PC-3 (cell line): Measurements from ENCODE around the gene POR. TPM values are rescaled to one million over a fixed set of nuclear protein-coding genes. Genes with fewer than 3 reads are reported as not detected.

ENCODE experiments used
- ATAC-seq: fragments of 200-7000 bp; cut with Tn5 transposase; 2 replicates; pipeline ENCODE4 v1.9.1; 2020; ENCODE audit warnings: mild to moderate bottlenecking, moderate library complexity
- BruUV-seq: library from RNA; stranded (reverse); fragments of 400-500 nt; replicated peaks from 2 replicates; lab custom pipeline; 2021; lab: Mats Ljungman, UMichigan
- CTCF ChIA-PET: fragments of 300-600 bp; sonication (Branson Sonifier 250); formaldehyde crosslinking; loops from one replicate; lab custom pipeline; 2022; ENCODE audit warnings: antibody characterized with exemption; lab: Charles Lee
- POLR2A ChIA-PET: fragments of 300-600 bp; sonication (Branson Sonifier 250); formaldehyde crosslinking; loops from one replicate; lab custom pipeline; 2022; ENCODE audit warnings: antibody characterized with exemption; ENCODE audit not compliant: unreplicated experiment; lab: Charles Lee
- DNase-seq: peaks from one replicate; pipeline ENCODE4 v3.0.0-alpha.2; 2015
- H2AFZ ChIP-seq: fragments of 300-600 bp; sonication (generic); 2 replicates; pipeline ENCODE4 v1.6.0; 2016; ENCODE audit warnings: antibody characterized with exemption, low read length
- H3F3A ChIP-seq: fragments of 300-600 bp; sonication (generic); one replicate; pipeline ENCODE4 v1.6.0; 2017; ENCODE audit warnings: antibody characterized with exemption, low read length, control low read depth, mild to moderate bottlenecking; ENCODE audit not compliant: unreplicated experiment
- H3K27ac ChIP-seq: fragments of 300-600 bp; sonication (generic); 2 replicates; pipeline ENCODE4 v1.5.1; 2016; ENCODE audit warnings: mild to moderate bottlenecking, low read length
- H3K27me3 ChIP-seq: fragments of 300-600 bp; sonication (generic); 2 replicates; pipeline ENCODE4 v1.6.1; 2016; ENCODE audit warnings: low read length, mixed read lengths
- H3K36me3 ChIP-seq: fragments of 300-600 bp; sonication (generic); 2 replicates; pipeline ENCODE4 v1.6.1; 2016; ENCODE audit warnings: low read depth, mixed run types, low read length, mixed read lengths
- H3K4me1 ChIP-seq: fragments of 300-600 bp; sonication (generic); 2 replicates; pipeline ENCODE4 v1.5.1; 2016; ENCODE audit warnings: low read length; ENCODE audit not compliant: insufficient read depth
- H3K4me2 ChIP-seq: fragments of 300-600 bp; sonication (generic); 2 replicates; pipeline ENCODE4 v1.6.0; 2016; ENCODE audit warnings: low read length
- H3K4me3 ChIP-seq: fragments of 300-600 bp; sonication (generic); 2 replicates; pipeline ENCODE4 v1.5.1; 2016; ENCODE audit warnings: mild to moderate bottlenecking, low read length, mixed read lengths
- H3K79me2 ChIP-seq: fragments of 300-600 bp; sonication (generic); 2 replicates; pipeline ENCODE4 v1.6.1; 2017; ENCODE audit warnings: low read length, mixed read lengths
- H3K9ac ChIP-seq: fragments of 300-600 bp; sonication (generic); 2 replicates; pipeline ENCODE4 v1.6.0; 2016; ENCODE audit warnings: mild to moderate bottlenecking, low read length
- H3K9me2 ChIP-seq: fragments of 300-600 bp; sonication (generic); replicated peaks from 2 replicates; pipeline ENCODE4 v1.6.1; 2016; ENCODE audit warnings: mixed run types, low read length, mixed read lengths
- H3K9me3 ChIP-seq: fragments of 300-600 bp; sonication (generic); 2 replicates; pipeline ENCODE4 v1.6.1; 2016; ENCODE audit warnings: low read length, mixed read lengths
- H4K20me1 ChIP-seq: fragments of 300-600 bp; sonication (generic); 2 replicates; pipeline ENCODE4 v1.6.1; 2016; ENCODE audit warnings: low read length, mixed read lengths
- CTCF ChIP-seq: fragments of 300-600 bp; sonication (generic); conservative IDR thresholded peaks from 2 replicates; pipeline ENCODE4 v1.5.1; 2017; ENCODE audit warnings: antibody characterized with exemption, low read depth, mild to moderate bottlenecking, low read length
- EZH2 ChIP-seq: fragments of 300-600 bp; sonication (generic); IDR thresholded peaks from one replicate; pipeline ENCODE4 v1.6.1; 2017; ENCODE audit warnings: antibody characterized with exemption, mild to moderate bottlenecking, low read length; ENCODE audit not compliant: unreplicated experiment
- EZH2phosphoT487 ChIP-seq: fragments of 300-600 bp; sonication (generic); IDR thresholded peaks from 2 replicates; pipeline ENCODE4 v1.6.1; 2018; ENCODE audit warnings: mild to moderate bottlenecking, antibody characterized with exemption, low read length, borderline replicate concordance
- intact Hi-C: fragments of 100-400 bp; cut with micrococcal nuclease; formaldehyde crosslinking; loops from 2 replicates; pipeline ENCODE4 v1.9.0; 2023
- total RNA-seq: library from RNA; depleted of rRNA; stranded (reverse); fragments of >200 nt; gene quantifications from 2 replicates; pipeline ENCODE4 v1.2.3, GENCODE V29; 2014

POR gene
- total RNA-seq, 1 experiment from 2014 or later = 112 TPM

GRCh38 chr7:75916685-75917634, 2.0 kb downstream of the POR start:
- DNase-seq (no peak), ATAC-seq (no peak)
- TF ChIP-seq CTCF = no peak
- TF ChIP-seq EZH2phosphoT487 = no peak
- no peak for TF ChIP-seq EZH2
- no peak overlapping the region for H2AFZ ChIP-seq
- H3K36me3 ChIP-seq = no peaks in the 10 kb centered on the region; the same call in 1 of the 2 replicates
- H3K9me2 ChIP-seq = no peaks in the 10 kb centered on the region
- no peaks in the 10 kb centered on the region for H3K9me3 ChIP-seq
- H3F3A ChIP-seq = no peaks in the 10 kb centered on the region
- POLR2A ChIA-PET = no interaction called here
- peak overlapping the region; percentile 92; the same call in 1 of the 2 replicates for H3K4me3 ChIP-seq
- H3K27ac ChIP-seq = no peak overlapping the region
- H3K79me2 ChIP-seq = peaks cover 71% of the 10 kb centered on the region
- H4K20me1 ChIP-seq = peaks cover 16% of the 10 kb centered on the region
- H3K27me3 ChIP-seq = no peaks in the 10 kb centered on the region
- CTCF ChIA-PET = no interaction called here
- intact Hi-C loops = loop anchor here (10.0 kb wide), 1 partner anchor 78 kb away; the partner anchor contains the start of gene TMEM120A
- H3K4me2 ChIP-seq = peak overlapping the region; percentile 99
- no TSS peak for BruUV-seq
- H3K4me1 ChIP-seq = peaks cover 23% of the 10 kb centered on the region
- no peak overlapping the region for H3K9ac ChIP-seq

- Histone ChIP-seq H3K4me3 (no peak overlapping the region), H3K27ac (no peak overlapping the region), H4K20me1 (peaks cover 16% of the 10 kb centered on the region), H3K9ac (no peak overlapping the region), H3K36me3 (no peaks in the 10 kb centered on the region; the same call in 1 of the 2 replicates), H2AFZ (no peak overlapping the region), H3K9me2 (no peaks in the 10 kb centered on the region), H3K9me3 (no peaks in the 10 kb centered on the region), H3K79me2 (peaks cover 89% of the 10 kb centered on the region), H3K4me1 (peaks cover 17% of the 10 kb centered on the region), H3F3A (no peaks in the 10 kb centered on the region), H3K27me3 (no peaks in the 10 kb centered on the region), H3K4me2 (no peak overlapping the region)
- DNase-seq (peak; percentile 22), ATAC-seq (peak; percentile 42)
- POLR2A ChIA-PET = no interaction called here
- intact Hi-C loops = no loop called here
- TF ChIP-seq EZH2 = no peak
- CTCF ChIA-PET = no interaction called here
- BruUV-seq = no TSS peak
These were observed 5.6 kb downstream of the POR start for GRCh38 chr7:75920431-75921161.

GRCh38 chr7:75921479-75921878, 6.5 kb downstream of the POR start:
- H3K4me2 ChIP-seq = no peak overlapping the region
- H4K20me1 ChIP-seq = peaks cover 10% of the 10 kb centered on the region
- intact Hi-C loops = no loop called here
- H3F3A ChIP-seq = no peaks in the 10 kb centered on the region
- POLR2A ChIA-PET = interaction anchor here (0.6 kb wide), 1 partner anchor 73 kb away, joined by 17 read pairs; no protein-coding TSS in a partner anchor
- no peak overlapping the region for H3K4me3 ChIP-seq
- TF ChIP-seq EZH2phosphoT487 (no peak), CTCF (no peak), EZH2 (no peak)
- peaks cover 87% of the 10 kb centered on the region for H3K79me2 ChIP-seq
- H3K27me3 ChIP-seq = no peaks in the 10 kb centered on the region
- no peaks in the 10 kb centered on the region for H3K9me3 ChIP-seq
- H3K4me1 ChIP-seq = peaks cover 12% of the 10 kb centered on the region
- BruUV-seq = no TSS peak
- no peaks in the 10 kb centered on the region; the same call in 1 of the 2 replicates for H3K36me3 ChIP-seq
- no peak overlapping the region for H2AFZ ChIP-seq
- no peak overlapping the region for H3K9ac ChIP-seq
- H3K27ac ChIP-seq = no peak overlapping the region
- ATAC-seq (no peak), DNase-seq (no peak)
- CTCF ChIA-PET = no interaction called here
- H3K9me2 ChIP-seq = no peaks in the 10 kb centered on the region
